T1000 (cell line): ENCODE data around the gene PHF23.
A peak's percentile ranks its signal among the peaks of the same experiment; 100 is the strongest.

Experiments
- DNase-seq: peaks from one replicate; lab custom pipeline; 2025; ENCODE audit warnings: mixed read lengths; lab: John Stamatoyannopoulos, UW

Gene PHF23

DNA sequence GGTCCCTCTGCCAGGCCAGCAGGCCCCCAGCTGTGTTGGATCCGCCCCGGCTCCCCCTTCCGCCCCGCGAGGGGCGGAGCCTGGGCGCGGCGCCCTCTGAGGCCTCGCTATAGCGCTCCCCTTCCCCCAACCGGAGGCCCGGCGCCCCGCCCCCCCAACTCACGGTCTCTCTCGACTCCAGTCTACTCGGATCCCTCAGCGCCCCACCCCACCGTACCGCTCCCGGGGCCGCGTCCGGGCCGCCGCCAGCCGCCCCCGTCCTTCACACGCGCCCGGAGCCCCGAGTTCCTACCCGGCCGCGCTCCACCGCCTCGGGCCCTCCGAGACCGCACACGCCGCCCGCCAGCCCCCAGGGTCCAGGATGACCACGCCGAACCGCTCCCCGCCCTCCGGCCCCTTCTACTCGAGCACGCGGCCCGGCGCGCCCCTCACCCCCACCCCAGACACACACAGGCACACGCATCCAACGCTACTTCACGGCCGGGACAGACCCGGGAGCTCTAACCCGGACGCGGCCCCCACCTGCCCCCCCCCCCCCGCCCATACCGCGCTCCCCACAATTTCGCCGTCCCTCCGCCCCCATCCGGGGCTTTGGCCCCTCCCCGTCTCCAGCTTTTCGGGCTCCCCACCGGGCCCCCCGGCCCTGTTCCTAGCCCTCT, 1.4 kb downstream of the PHF23 start:
- peak; percentile 66 for DNase-seq

DNA sequence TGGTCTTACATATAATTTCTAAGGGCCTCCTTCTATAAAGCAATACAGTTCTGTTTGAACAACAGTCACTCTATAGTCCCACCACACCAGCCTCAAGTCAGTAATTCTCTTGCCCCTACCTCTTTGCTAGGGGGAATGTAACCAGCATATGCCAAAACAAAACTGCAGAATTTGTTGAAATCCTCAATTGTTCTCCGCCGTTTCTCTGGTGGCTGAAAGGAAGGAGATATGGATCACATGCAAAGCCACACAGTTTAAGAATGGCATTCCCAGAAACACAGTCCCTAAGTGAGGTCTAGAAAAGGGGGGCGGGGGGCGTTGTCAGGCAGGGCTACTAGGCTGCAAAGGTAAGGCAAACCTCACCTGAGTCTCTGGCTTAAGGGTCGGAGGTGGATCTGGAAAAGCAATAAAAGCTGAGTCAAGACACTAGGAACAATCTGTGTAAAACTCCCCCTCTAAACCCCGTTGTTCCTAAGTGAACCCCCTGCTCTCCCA, 1.9 kb downstream of the PHF23 start:
- no peak for DNase-seq

DNA sequence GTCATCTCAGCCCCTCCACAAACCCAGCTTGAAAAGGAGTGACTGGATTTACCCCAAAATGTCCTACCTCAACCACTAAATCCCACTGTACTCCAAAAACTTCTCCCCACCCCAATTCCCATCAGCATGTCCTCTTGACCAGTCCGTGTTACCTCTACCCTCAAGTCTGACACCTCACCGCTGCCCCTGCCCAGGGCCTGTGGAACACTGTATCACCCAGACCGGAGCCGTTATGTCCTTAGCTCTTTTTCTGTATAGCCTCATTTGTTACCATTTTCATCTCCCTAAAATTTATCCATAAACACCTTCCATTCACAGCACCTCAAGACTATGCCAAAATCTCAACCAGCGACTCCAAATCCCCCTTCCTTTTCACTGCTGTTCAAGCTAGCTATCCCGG, 2.4 kb downstream of the PHF23 start:
- DNase-seq, result no peak

DNA sequence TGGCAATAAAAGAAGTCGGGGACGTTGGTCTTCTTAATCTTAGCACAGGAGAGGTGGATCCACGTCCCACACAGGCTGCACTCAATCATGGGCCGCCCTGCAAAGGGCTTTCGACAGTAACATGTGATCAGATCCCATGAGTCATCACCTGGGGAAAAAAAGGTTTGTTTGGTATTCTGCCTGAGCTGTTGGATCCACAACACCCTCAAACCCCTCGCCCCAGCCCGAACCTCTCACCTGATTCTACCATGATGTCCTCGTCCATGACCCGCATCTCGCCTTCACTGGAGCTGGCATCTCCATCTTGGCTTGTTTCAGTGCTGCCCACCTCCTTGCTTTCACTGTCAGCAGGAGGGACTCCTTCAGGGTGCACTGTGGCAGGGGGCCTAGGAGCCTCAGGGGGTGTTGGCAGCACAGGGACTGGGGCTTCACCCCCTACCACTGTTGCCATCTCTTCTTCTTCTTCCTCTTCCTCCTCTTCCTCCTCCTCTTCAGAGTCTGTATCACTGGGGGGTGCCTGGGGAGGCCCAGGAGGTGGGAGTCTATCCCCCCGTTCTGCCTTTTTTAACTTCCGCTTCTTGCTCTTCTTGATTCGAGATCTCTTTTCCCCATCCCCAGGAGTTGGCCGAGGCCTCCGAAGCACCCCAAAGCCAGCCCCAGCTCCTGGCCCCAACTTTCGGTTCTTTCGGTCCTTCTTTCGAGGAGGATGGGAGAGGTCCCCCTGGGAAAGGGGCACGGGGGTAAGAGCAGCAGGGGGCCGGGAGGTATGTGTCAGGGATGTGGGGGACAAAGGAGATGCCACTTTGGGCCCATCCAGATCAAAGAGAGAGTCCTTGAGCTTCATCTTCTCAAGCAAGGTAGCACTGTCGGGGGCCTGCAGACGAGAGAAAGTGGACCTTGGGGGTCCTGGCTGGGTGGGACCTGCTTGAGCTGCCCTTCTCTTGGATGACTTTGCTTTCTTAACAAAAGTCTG, 3.3 kb downstream of the PHF23 start:
- DNase-seq, result no peak

DNA sequence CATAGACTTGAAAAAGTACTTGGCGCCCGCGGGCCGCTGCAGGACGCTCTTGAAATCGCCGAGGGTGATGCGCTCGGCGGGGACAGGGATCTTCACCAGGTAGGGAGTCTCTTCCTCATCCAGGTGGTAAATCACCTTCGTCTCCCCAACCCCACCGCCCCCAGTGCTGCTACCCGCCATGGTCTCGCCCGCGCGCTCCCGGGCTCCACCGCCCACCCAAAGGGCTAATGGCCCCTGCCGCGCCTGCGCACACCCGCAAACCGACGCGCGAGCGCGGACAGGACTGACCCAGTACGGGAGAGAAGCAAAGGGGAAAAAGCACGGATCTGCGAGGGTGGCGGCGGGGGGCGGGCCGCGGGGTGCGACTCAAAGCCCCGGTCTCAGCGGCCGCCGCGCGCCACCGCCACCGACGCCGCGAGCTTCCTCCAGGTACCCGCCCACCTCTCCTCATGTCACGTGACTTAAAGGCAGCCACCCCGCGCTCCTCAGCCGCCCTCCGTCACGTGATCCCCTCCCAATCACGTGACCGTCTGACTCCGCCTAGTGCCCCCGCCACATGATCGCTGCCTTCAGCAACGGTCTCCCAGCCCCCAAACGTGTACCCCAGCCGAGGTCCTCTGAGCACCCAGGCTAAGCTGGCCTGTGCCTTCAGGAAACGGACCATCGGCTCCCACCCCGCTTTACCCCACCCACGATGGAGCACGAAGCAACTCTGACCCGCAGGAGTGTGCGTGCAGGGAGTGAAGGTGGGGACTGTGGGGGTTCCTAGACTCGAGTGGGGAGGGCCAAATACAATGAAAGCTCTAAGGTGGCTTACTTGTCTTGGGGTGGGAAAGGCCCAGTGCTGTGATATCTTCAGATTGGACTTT, 4.9 kb downstream of the PHF23 start, which contains the start of gene DVL2:
Gene DVL2, minus strand, starts transcription at position 435 of the 869 bp plus-strand sequence. Its CDS starts 255 bp downstream, at position 180.
- peak; percentile 90 for DNase-seq

DNA sequence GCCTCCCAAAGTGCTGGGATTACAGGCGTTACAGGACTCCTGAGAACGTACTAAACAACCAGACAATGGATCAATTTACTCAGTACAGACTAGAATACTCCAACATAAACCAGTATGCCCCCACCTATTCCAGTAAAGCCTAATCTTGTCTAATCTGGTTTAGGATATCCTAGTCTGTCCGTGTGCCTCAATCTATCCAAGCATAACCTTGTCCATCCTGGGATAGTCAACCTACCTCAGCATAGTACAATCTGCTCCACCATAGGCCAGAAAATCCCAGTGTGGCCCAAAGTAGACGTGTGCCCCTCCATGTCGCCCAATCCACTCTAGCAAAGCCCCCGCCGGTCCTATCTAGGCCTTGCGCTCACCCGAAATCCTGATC, 5.6 kb downstream of the PHF23 start:
- DNase-seq, result no peak

DNA sequence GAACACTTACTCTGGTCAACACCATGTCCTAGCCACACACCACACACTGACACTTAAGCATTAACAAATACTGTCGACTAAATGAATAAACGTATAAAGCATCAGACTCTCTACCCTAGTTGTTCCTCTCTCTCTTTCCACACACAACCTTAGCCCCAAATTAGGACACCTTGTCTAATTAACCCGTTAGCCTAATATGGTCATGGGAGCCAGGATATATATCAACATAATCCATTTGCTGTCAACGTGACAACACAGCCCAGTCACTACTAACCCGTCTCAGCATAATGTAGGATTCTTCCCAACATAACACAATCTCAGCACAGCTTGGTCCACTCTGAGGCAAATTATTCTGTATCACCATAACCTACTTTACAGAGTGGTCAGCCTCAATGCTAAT, 7.1 kb downstream of the PHF23 start:
- no peak for DNase-seq

DNA sequence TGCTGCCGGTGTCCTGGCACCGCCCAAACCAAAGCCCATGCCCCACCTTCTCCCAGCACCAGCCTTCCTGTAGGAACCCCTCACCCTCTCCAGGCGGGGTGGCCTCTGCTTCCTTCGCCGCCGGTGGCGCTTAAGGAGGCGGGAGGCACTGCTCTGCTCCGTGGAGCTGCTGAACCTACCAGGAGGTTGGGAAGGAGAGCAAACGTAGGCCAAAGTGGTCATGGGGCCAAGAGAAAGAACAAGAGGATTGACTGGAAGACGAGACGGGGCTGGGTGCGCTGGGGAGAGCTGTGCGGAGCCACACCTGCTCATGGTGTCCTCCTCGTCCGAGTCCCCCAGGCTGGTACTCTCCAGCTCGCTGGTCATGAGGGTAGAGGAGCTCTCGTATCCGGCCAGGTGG, 9.8 kb downstream of the PHF23 start:
- DNase-seq, result no peak

DNA sequence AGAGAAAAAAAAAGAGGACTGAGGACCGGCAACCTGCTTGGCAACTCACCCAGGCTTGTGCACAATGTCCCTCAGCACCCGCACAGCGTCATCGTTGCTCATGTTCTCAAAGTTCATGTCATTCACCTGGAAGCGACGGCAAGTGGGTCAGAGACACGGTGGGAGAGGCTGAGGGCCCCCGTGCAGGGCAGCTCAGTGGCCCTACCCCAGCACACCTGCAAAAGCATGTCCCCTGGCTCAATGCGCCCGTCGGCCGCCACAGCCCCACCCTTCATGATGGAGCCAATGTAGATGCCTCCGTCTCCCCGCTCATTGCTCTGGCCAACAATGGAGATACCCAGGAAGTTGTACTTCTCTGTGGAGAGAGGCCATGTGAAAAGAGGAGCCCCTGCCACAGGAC, 10.3 kb downstream of the PHF23 start:
- no peak for DNase-seq

DNA sequence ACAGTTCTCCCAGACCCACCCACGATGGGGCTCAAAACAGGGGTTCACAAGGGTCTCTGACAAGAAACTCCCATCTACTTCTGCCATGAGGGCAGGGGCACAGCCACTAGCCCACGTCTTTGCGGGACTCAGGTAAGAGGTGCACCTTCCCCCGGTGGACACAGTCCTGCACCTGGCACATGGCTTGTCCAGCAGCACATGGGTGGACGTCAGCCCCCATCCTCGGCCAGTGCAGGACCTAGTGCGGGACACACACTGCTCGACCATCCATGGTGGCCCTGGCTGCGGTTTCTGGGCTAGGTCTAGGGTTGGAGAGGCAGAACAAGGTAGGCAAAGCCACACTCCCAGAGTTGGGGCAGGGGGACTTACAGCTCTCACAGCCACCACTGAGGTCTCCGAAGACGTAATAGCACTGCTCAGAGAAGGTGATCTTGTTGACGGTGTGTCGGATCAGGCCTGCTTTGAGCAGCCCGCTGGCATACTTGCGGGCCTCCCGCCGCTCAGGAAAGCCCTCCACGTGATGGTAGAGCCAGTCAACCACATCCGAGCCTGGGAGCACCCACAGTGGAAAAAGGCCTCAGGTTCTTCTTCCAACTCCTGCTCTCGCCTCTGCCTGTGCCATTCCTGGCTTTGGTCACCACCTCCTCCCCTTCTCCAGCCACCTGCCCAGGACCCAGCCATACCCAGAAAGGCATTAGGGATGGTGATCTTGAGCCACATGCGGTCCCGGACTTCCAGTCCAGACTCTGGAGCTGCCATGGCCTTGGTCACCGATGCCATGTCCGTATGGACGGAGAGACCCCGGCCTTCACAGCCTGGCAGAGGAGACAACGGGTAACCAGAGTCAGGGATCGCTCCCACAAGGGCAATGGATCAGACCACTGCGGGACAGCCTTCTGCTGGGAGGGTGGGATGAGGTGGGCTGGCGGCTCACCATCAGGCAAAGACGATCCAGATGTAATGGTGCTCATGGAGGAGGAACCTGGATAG, 12.2 kb downstream of the PHF23 start:
- DNase-seq, result no peak

DNA sequence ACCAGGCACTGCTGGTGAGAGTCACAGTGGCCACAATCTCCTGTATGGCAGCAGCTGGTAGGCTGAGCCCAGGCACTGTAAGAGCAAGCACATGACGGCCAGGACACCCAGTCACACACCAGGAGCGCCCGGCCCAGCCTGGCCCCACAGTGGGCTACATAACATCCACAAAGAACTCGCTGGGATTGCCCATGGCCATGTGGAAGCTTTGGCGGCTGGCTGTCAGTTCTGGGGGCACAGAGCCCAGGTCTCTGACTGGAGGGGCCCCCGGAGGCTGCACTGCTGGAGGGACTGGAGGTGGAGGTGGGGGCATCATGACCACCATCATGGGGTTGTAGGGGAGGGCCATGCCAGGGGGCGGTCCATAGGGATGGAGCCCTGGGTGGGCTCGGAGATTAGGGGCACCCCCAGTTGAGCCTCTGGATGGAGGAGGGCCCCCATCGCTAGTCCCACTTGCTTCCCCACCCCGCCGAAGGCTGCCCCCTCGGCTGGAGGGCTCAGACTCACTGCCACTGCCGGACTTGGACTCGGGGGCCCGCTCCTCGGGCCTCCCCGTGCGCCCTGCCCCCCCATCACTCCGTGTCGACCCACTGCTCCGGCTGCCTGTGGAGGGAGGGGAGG, 13.4 kb downstream of the PHF23 start:
- no peak for DNase-seq

DNA sequence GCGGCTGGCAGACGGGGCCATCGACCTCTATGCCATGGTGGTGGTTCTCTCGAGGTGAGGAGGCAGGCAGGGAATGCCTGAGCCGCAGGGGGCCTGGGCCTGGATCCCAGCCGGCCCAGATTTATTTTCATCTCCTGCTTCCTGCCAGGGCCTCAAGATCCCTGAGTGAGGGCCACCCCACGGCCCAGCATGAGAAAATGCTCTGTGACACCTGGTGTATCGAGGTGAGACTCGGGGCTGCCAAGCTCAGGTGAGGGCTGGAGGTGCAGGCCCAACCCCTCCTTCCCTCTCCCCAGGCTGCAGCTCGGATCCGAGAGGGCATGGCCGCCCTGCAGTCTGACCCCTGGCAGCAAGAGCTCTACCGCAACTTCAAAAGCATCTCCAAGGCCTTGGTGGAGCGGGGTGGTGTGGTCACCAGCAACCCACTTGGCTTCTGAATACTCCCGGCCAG, 14.6 kb downstream of the PHF23 start:
- no peak for DNase-seq

DNA sequence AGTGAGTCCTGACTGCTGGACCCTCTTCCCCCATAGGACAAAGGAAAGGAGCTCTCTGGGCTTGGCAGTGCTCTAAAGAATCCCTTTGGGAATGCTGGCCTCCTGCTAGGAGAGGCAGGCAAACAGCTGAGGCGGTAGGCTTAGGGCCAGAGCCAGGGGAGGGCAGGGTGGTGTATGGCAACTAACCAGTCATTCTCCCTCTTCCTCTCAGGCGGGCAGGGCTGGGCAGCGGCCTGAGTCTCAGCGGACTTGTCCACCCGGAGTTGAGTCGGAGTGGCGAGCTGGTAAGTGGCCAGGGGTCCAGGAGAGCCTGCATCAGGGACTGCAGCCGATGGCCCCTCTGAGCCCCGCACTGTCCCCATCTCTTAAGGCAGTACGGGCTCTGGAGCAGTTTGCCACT, 15.1 kb downstream of the PHF23 start:
- no peak for DNase-seq

DNA sequence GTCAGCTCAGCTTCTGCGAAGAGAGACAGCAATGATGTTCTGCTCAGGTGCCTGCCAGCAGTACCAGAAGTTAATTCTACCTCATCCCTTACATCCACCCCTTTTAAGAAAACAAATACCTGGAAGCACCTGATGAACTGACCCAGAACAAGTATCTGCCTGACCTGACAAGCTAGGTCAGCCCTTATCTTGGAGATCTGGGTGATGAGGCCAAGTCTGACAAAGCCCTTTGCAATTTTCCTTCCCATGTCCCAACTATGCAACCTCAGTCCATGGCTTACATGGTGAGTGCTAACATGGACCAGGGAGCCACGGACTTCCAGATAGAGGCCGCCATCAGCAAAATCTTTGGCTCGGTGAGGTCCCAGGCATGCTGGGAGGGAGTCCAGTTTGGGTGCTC, 15.9 kb downstream of the PHF23 start:
- no peak for DNase-seq

DNA sequence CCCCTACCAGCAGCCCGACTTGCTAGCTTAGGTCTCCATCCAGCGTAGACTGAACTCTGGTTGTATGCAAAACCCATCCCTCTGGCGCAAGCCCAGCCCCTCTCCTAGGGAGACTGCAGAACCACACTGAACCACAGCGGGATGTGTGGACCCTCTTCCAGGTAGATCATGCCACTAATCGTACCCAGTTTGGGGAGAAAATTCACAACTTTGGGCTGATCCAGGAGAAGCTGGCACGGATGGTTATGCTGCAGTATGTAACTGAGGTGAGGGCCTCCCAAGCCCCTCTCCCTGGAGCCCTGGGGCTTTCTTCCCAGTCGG, 16.3 kb downstream of the PHF23 start:
- DNase-seq, result no peak

DNA sequence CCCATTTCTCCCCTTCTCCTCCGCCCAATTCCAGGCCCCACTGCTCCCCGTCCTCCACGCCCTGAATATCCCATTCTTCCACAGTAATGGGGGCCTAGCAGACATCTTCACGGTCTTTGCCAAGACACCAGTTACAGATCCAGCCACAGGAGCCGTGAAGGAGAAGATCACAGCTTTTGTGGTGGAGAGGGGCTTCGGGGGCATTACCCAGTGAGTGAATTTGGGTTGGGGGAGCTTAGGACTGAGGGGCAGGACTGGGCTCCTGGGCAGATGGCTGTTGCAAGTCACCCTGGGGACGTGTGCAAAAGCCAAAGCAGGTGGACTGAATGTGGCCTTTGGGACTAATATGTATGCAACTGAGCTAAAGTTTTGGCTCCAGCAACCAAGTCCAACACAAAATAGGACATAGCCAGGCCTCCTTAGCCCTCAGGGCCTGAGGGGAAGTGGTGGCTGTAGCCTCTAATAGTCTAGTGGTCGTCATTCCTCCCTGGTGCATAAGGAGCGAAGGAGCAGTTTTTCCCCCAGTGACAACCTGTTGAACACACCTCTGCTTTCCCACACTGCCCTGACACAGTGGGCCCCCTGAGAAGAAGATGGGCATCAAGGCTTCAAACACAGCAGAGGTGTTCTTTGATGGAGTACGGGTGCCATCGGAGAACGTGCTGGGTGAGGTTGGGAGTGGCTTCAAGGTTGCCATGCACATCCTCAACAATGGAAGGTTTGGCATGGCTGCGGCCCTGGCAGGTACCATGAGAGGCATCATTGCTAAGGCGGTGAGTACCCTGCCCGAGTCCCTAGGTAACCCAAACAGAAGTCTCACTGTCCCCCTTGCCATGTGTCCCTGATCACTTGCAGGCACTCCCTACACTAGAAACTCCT, 16.9 kb downstream of the PHF23 start:
- no peak for DNase-seq

DNA sequence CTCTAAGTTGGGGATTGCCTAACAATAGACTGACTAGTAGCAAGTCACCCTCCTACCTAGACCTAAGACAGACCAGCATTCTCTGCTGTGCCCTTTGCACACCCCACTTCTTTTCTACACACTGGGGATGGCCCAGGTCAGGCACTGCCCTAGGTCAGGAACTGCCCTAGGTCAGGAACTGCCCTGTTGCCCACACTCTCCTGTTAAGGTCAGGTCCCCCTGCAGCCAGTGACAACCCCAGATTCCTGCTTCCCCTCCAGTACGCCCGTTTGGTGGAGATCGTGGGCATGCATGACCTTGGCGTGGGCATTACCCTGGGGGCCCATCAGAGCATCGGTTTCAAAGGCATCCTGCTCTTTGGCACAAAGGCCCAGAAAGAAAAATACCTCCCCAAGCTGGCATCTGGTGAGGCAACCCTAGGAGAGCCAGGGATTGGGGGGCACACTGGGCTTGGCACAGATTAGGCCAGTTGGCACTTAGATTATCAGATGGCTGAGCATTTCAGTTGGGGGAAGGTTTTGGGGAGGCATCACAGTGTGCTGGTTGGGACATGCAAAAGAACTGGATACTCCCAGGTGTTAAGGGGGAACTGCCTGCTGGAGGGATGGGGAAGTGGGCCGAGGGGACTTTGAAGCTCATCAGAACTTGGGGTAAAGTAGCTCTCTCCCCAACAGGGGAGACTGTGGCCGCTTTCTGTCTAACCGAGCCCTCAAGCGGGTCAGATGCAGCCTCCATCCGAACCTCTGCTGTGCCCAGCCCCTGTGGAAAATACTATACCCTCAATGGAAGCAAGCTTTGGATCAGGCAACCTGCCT, 17.8 kb downstream of the PHF23 start:
- DNase-seq, result no peak

DNA sequence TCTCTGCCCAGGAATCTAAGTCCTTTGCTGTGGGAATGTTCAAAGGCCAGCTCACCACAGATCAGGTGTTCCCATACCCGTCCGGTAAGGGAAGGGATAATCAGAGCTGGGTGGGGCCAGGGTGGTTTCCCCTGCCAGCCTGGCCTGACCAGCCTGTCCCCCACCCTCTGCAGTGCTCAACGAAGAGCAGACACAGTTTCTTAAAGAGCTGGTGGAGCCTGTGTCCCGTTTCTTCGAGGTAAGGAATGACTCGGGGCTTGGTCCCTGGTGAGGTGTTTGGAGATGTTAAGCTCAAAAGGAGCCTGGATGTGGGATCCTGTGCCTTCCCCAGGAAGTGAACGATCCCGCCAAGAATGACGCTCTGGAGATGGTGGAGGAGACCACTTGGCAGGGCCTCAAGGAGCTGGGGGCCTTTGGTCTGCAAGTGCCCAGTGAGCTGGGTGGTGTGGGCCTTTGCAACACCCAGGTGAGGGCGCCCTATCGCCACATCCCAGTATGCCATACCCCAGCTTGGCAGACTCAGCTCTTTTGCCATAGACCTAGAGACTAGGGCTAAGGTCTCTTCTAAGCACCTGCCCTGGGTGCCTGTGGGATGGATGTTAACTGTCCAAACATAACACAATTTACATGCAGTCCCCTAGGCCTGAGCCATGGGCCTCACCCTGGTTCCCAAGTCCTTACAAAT, 18.5 kb downstream of the PHF23 start:
- peak; percentile 51 for DNase-seq
